Common myeloid progenitor, CD34-positive (primary cell): Measurements from ENCODE around the gene OR13F1. TPM values are rescaled to one million over a fixed set of nuclear protein-coding genes. Genes with fewer than 3 reads are reported as not detected.

Experiments used
- CTCF ChIA-PET: fragments of 350-600 bp; sonication (Branson Sonifier 250); formaldehyde crosslinking; loops from one replicate; lab custom pipeline; 2021; ENCODE audit warnings: antibody characterized with exemption; lab: Charles Lee
- POLR2A ChIA-PET: fragments of 350-600 bp; sonication (Branson Sonifier 250); formaldehyde crosslinking; loops from one replicate; lab custom pipeline; 2021; ENCODE audit warnings: antibody characterized with exemption; lab: Charles Lee
- DNase-seq, 3 donors: peaks; one replicate each; pipeline versions ENCODE4 v3.0.0 to v3.0.0-alpha.2; 2013
- H3K27ac ChIP-seq, 2 experiments: 1 replicate in 1 of 2; 2 replicates in 1 of 2; pipeline ENCODE4 v1.7.0; 2013; ENCODE audit warnings: inconsistent platforms in 2 of 2, low read length in 2 of 2, mild to moderate bottlenecking in 2 of 2, low read depth in 1 of 2, moderate library complexity in 1 of 2; ENCODE audit not compliant: severe bottlenecking in 2 of 2, insufficient read depth in 1 of 2, poor library complexity in 1 of 2
- H3K27me3 ChIP-seq, 5 experiments: replicated peaks in 2 of 5; 1 replicate in 3 of 5; 2 replicates in 2 of 5; pipeline versions ENCODE4 v1.6.1 to v1.7.0; 2013; ENCODE audit warnings: low read length in 4 of 5, mild to moderate bottlenecking in 2 of 5, moderate library complexity in 2 of 5, inconsistent platforms in 1 of 5; ENCODE audit not compliant: insufficient read depth in 5 of 5, control insufficient read depth in 4 of 5
- H3K36me3 ChIP-seq, 4 experiments: 1 replicate in 2 of 4; 2 replicates in 2 of 4; pipeline versions ENCODE4 v1.6.1 to v1.7.0; 2013; ENCODE audit warnings: low read length in 3 of 4, control low read depth in 1 of 4, mild to moderate bottlenecking in 1 of 4; ENCODE audit not compliant: control insufficient read depth in 4 of 4, insufficient read depth in 4 of 4
- H3K4me1 ChIP-seq, 4 experiments: 1 replicate in 3 of 4; 2 replicates in 1 of 4; pipeline versions ENCODE4 v1.6.1 to v1.7.1; 2013; ENCODE audit warnings: low read length in 3 of 4, mild to moderate bottlenecking in 3 of 4, control low read depth in 1 of 4, inconsistent platforms in 1 of 4, moderate library complexity in 1 of 4; ENCODE audit not compliant: control insufficient read depth in 4 of 4, insufficient read depth in 4 of 4; ENCODE audit errors: control extremely low read depth in 1 of 4
- H3K4me3 ChIP-seq, 7 experiments: 1 replicate in 4 of 7; 2 replicates in 3 of 7; pipeline versions ENCODE4 v1.5.1 to v1.7.0; 2013; ENCODE audit warnings: mild to moderate bottlenecking in 7 of 7, low read length in 6 of 7, moderate library complexity in 6 of 7, inconsistent platforms in 2 of 7, low read depth in 2 of 7, control low read depth in 1 of 7; ENCODE audit not compliant: insufficient read depth in 4 of 7, control insufficient read depth in 1 of 7; ENCODE audit errors: extremely low read depth in 1 of 7
- H3K9me3 ChIP-seq, 5 experiments: 1 replicate in 4 of 5; 2 replicates in 1 of 5; pipeline versions ENCODE4 v1.6.1 to v1.7.1; 2013; ENCODE audit warnings: low read length in 4 of 5, mild to moderate bottlenecking in 2 of 5, inconsistent platforms in 1 of 5, low read depth in 1 of 5, moderate library complexity in 1 of 5; ENCODE audit not compliant: control insufficient read depth in 4 of 5, insufficient read depth in 2 of 5; ENCODE audit errors: control extremely low read depth in 1 of 5
- WGBS: methylation state at CpG from one replicate; pipeline ENCODE4 v1.1.5; 2013; ENCODE audit not compliant: insufficient coverage; 5-methylcytosine and 5-hydroxymethylcytosine counted together
- polyA plus RNA-seq: library from polyadenylated mRNA; unstranded; fragments of 120-200 nt; gene quantifications from one replicate; pipeline ENCODE4 v1.2.1, GENCODE V29; 2013

OR13F1 gene
- not detected for polyA plus RNA-seq

- ChIA-PET CTCF (no interaction called here), POLR2A (no interaction called here)
- no peak for DNase-seq
- H3K9me3 ChIP-seq, result no peaks in the 10 kb centered on the region
- no peaks in the 10 kb centered on the region for H3K4me1 ChIP-seq
- H3K36me3 ChIP-seq, result no peaks in the 10 kb centered on the region
- H3K4me3 ChIP-seq, result no peak within 1 kb of the TSS
- no peaks in the 10 kb centered on the region for H3K27me3 ChIP-seq
- no peak within 1 kb of the TSS for H3K27ac ChIP-seq
- WGBS, result 93% methylated on average over 4 of the region's 5 CpGs
Observed at GRCh38 chr9:104503963-104504362, at the start of gene OR13F1. OR13F1 (plus strand) TSS chr9:104504263; CDS start chr9:104504263, 0 bp downstream.

GRCh38 chr9:104456831-104457230 is 47.2 kb upstream of the OR13F1 start:
- H3K4me3 ChIP-seq, result no peak overlapping the region
- H3K4me1 ChIP-seq, result no peaks in the 10 kb centered on the region
- no peaks in the 10 kb centered on the region for H3K9me3 ChIP-seq
- H3K27me3 ChIP-seq, result no peaks in the 10 kb centered on the region
- CTCF ChIA-PET, result no interaction called here
- peak in 2 of 3 donors; percentile 16 to 37 for DNase-seq
- H3K27ac ChIP-seq, result no peak overlapping the region
- H3K36me3 ChIP-seq, result no peaks in the 10 kb centered on the region
- POLR2A ChIA-PET, result no interaction called here
- 50% methylated on average over 1 of the region's 1 CpG for WGBS

GRCh38 chr9:104463864-104464263 is 40.2 kb upstream of the OR13F1 start:
- no peaks in the 10 kb centered on the region for H3K4me1 ChIP-seq
- H3K27me3 ChIP-seq, result no peaks in the 10 kb centered on the region
- no peak overlapping the region for H3K4me3 ChIP-seq
- ChIA-PET POLR2A (no interaction called here), CTCF (no interaction called here)
- peaks cover 0 to 3% (median 0%) of the 10 kb centered on the region in 5 experiments for H3K9me3 ChIP-seq
- H3K27ac ChIP-seq, result no peak overlapping the region
- DNase-seq, result no peak
- H3K36me3 ChIP-seq, result no peaks in the 10 kb centered on the region

- no peaks in the 10 kb centered on the region for H3K27me3 ChIP-seq
Observed at GRCh38 chr9:104468261-104468660, 35.8 kb upstream of the OR13F1 start.

GRCh38 chr9:104482921-104483570 is 21.0 kb upstream of the OR13F1 start:
- no peaks in the 10 kb centered on the region for H3K4me1 ChIP-seq

More at GRCh38 chr9:104468261-104468660, 35.8 kb upstream of the OR13F1 start:
- Histone ChIP-seq H3K9me3 (peaks cover 0 to 2% (median 0%) of the 10 kb centered on the region in 5 experiments), H3K4me1 (no peaks in the 10 kb centered on the region), H3K4me3 (no peak overlapping the region), H3K36me3 (no peaks in the 10 kb centered on the region), H3K27ac (no peak overlapping the region)
- DNase-seq, result no peak
- ChIA-PET CTCF (no interaction called here), POLR2A (no interaction called here)

GRCh38 chr9:104485014-104485413 is 19.0 kb upstream of the OR13F1 start:
- ChIA-PET POLR2A (no interaction called here), CTCF (no interaction called here)
- DNase-seq, result no peak
- Histone ChIP-seq H3K4me1 (no peaks in the 10 kb centered on the region), H3K4me3 (no peak overlapping the region), H3K27me3 (peaks cover 0 to 2% (median 0%) of the 10 kb centered on the region in 5 experiments), H3K27ac (no peak overlapping the region), H3K9me3 (no peaks in the 10 kb centered on the region), H3K36me3 (no peaks in the 10 kb centered on the region)
- WGBS, result 100% methylated on average over 2 of the region's 2 CpGs

More at GRCh38 chr9:104482921-104483570, 21.0 kb upstream of the OR13F1 start:
- no peak overlapping the region for H3K27ac ChIP-seq
- H3K36me3 ChIP-seq, result no peaks in the 10 kb centered on the region
- no peak overlapping the region for H3K4me3 ChIP-seq
- WGBS, result 76% methylated on average over 3 of the region's 5 CpGs
- no peaks in the 10 kb centered on the region for H3K9me3 ChIP-seq
- ChIA-PET POLR2A (no interaction called here), CTCF (interaction anchor here (0.7 kb wide), 1 partner anchor 1100 kb away, joined by 3 read pairs; no protein-coding TSS in a partner anchor)
- H3K27me3 ChIP-seq, result peaks cover 0 to 2% (median 0%) of the 10 kb centered on the region in 5 experiments
- DNase-seq, result no peak

- POLR2A ChIA-PET, result no interaction called here
- DNase-seq, result peak in 2 of 3 donors; percentile 1 to 22
- 33% methylated on average over 1 of the region's 3 CpGs for WGBS
- Histone ChIP-seq H3K27ac (no peak overlapping the region), H3K36me3 (no peaks in the 10 kb centered on the region), H3K27me3 (no peaks in the 10 kb centered on the region), H3K4me1 (no peaks in the 10 kb centered on the region), H3K9me3 (no peaks in the 10 kb centered on the region), H3K4me3 (no peak overlapping the region)
- CTCF ChIA-PET, result interaction anchor here (1.1 to 1.2 kb wide), 2 partner anchors 12 to 18 kb away, joined by 3 to 4 read pairs; no protein-coding TSS in a partner anchor
Observed at GRCh38 chr9:104494808-104495207, 9.3 kb upstream of the OR13F1 start.
